Trophoblast cell (in vitro differentiated cells and primary cell): ENCODE data around the gene HMGN1.
"Not testable (repeated sequence)": the region's sequence is repeated elsewhere in the genome, so short reads cannot be mapped to it uniquely, and the experiment has no call there.

ENCODE experiments used
- DNase-seq, 2 donors: peaks; one replicate each; pipeline ENCODE4 v3.0.0-alpha.2; 2016
- H2AFZ ChIP-seq: 2 replicates; pipeline ENCODE4 v1.6.1; 2013; ENCODE audit warnings: low read length, moderate library complexity, mild to moderate bottlenecking; ENCODE audit not compliant: insufficient read depth, poor library complexity
- H2AK5ac ChIP-seq: 2 replicates; pipeline ENCODE4 v1.6.1; 2013; ENCODE audit warnings: mild to moderate bottlenecking, low read length
- H2BK120ac ChIP-seq: 2 replicates; pipeline ENCODE4 v1.6.1; 2013; ENCODE audit warnings: low read length, mild to moderate bottlenecking, moderate library complexity; ENCODE audit not compliant: insufficient read depth, poor library complexity
- H2BK12ac ChIP-seq: 2 replicates; pipeline ENCODE4 v1.6.1; 2013; ENCODE audit warnings: mild to moderate bottlenecking, low read length, moderate library complexity
- H2BK5ac ChIP-seq: 2 replicates; pipeline ENCODE4 v1.6.1; 2013; ENCODE audit warnings: low read length, low read depth, moderate library complexity, mild to moderate bottlenecking; ENCODE audit not compliant: poor library complexity
- H3K14ac ChIP-seq: 2 replicates; pipeline ENCODE4 v1.6.1; 2013; ENCODE audit warnings: mild to moderate bottlenecking, low read length
- H3K18ac ChIP-seq: 2 replicates; pipeline ENCODE4 v1.6.1; 2013; ENCODE audit warnings: mild to moderate bottlenecking, low read length
- H3K23ac ChIP-seq: 2 replicates; pipeline ENCODE4 v1.6.1; 2013; ENCODE audit warnings: low read length
- H3K27ac ChIP-seq: 2 replicates; pipeline ENCODE4 v1.5.1; 2013; ENCODE audit warnings: low read depth, mild to moderate bottlenecking, inconsistent platforms, low read length, moderate library complexity
- H3K27me3 ChIP-seq: 2 replicates; pipeline ENCODE4 v1.6.1; 2013; ENCODE audit warnings: inconsistent platforms, mild to moderate bottlenecking, low read length, moderate library complexity; ENCODE audit not compliant: insufficient read depth
- H3K36me3 ChIP-seq, 2 experiments: 1 replicate in 1 of 2; 2 replicates in 1 of 2; pipeline ENCODE4 v1.6.1; 2013; ENCODE audit warnings: low read length in 2 of 2, mild to moderate bottlenecking in 2 of 2, moderate library complexity in 1 of 2; ENCODE audit not compliant: insufficient read depth in 2 of 2, control insufficient read depth in 1 of 2
- H3K4ac ChIP-seq: 2 replicates; pipeline ENCODE4 v1.6.1; 2013; ENCODE audit warnings: low read depth, mild to moderate bottlenecking, low read length, moderate library complexity
- H3K4me1 ChIP-seq, 2 experiments: 1 replicate in 1 of 2; 2 replicates in 1 of 2; pipeline ENCODE4 v1.6.1; 2013; ENCODE audit warnings: low read length in 2 of 2, mild to moderate bottlenecking in 2 of 2, moderate library complexity in 1 of 2; ENCODE audit not compliant: insufficient read depth in 2 of 2, control insufficient read depth in 1 of 2
- H3K4me2 ChIP-seq: 2 replicates; pipeline ENCODE4 v1.6.1; 2013; ENCODE audit warnings: inconsistent platforms, mild to moderate bottlenecking, low read length, moderate library complexity
- H3K4me3 ChIP-seq: 2 replicates; pipeline ENCODE4 v1.5.1; 2013; ENCODE audit warnings: mild to moderate bottlenecking, low read depth, low read length, inconsistent platforms
- H3K79me1 ChIP-seq: one replicate; pipeline ENCODE4 v1.6.1; 2013; ENCODE audit warnings: low read length
- H3K79me2 ChIP-seq: 2 replicates; pipeline ENCODE4 v1.6.1; 2013; ENCODE audit warnings: low read length, mild to moderate bottlenecking; ENCODE audit not compliant: control insufficient read depth, insufficient read depth, poor library complexity
- H3K9ac ChIP-seq: 2 replicates; pipeline ENCODE4 v1.6.1; 2013; ENCODE audit warnings: mild to moderate bottlenecking, low read length
- H3K9me3 ChIP-seq: 2 replicates; pipeline ENCODE4 v1.6.1; 2013; ENCODE audit warnings: low read depth, mild to moderate bottlenecking, control low read depth, inconsistent platforms, low read length; ENCODE audit not compliant: insufficient read depth
- H4K12ac ChIP-seq: 2 replicates; pipeline ENCODE4 v1.6.1; 2013; ENCODE audit warnings: low read depth, mild to moderate bottlenecking, low read length, moderate library complexity
- H4K8ac ChIP-seq: 2 replicates; pipeline ENCODE4 v1.6.1; 2013; ENCODE audit warnings: low read depth, mild to moderate bottlenecking, low read length, moderate library complexity
- H4K91ac ChIP-seq: one replicate; pipeline ENCODE4 v1.6.1; 2013; ENCODE audit warnings: low read depth, mild to moderate bottlenecking, low read length, moderate library complexity
- WGBS: extraction: QIAGEN DNeasy Blood & Tissue Kit; methylation state at CpG from one replicate; pipeline ENCODE4 v1.1.7; 2013; ENCODE audit warnings: missing lambda C conversion rate; ENCODE audit not compliant: insufficient read length, insufficient coverage; ENCODE audit errors: extremely low coverage; 5-methylcytosine and 5-hydroxymethylcytosine counted together

HMGN1 gene

GRCh38 chr21:39386194-39386593 is 37.3 kb upstream of the HMGN1 start:
- Histone ChIP-seq H2BK120ac (no peak overlapping the region), H4K8ac (no peak overlapping the region), H3K23ac (no peak overlapping the region), H3K14ac (no peak overlapping the region), H3K9me3 (no peaks in the 10 kb centered on the region), H3K27me3 (no peaks in the 10 kb centered on the region), H3K18ac (no peak overlapping the region), H3K27ac (no peak overlapping the region), H4K91ac (no peak overlapping the region), H2AK5ac (no peak overlapping the region), H3K79me2 (no peaks in the 10 kb centered on the region), H3K4me2 (no peak overlapping the region), H4K12ac (no peak overlapping the region), H3K36me3 (no peaks in the 10 kb centered on the region), H2BK12ac (no peak overlapping the region), H3K4ac (no peak overlapping the region), H3K4me1 (peaks cover 0 to 7% of the 10 kb centered on the region in 2 experiments), H2BK5ac (no peak overlapping the region), H2AFZ (no peak overlapping the region), H3K4me3 (no peak overlapping the region), H3K9ac (no peak overlapping the region), H3K79me1 (no peaks in the 10 kb centered on the region)
- no peak for DNase-seq
- no CpG with 5 or more reads among the region's 13 CpGs for WGBS

- no peak overlapping the region for H3K4me3 ChIP-seq
- peak; percentile 70 to 80 for DNase-seq
- H3K36me3 ChIP-seq: no peaks in the 10 kb centered on the region
- no peak overlapping the region for H2BK5ac ChIP-seq
- no peak overlapping the region for H3K4me2 ChIP-seq
- no peak overlapping the region for H2AK5ac ChIP-seq
- no CpG with 5 or more reads among the region's 50 CpGs for WGBS
- H3K18ac ChIP-seq: no peak overlapping the region
- H2BK120ac ChIP-seq: no peak overlapping the region
- no peak overlapping the region for H2AFZ ChIP-seq
- H3K23ac ChIP-seq: no peak overlapping the region
- H2BK12ac ChIP-seq: no peak overlapping the region
- H3K27me3 ChIP-seq: no peaks in the 10 kb centered on the region
- no peak overlapping the region for H3K27ac ChIP-seq
- no peak overlapping the region for H4K12ac ChIP-seq
- no peak overlapping the region for H4K91ac ChIP-seq
- no peak overlapping the region for H3K4ac ChIP-seq
- no peak overlapping the region for H3K9ac ChIP-seq
- no peaks in the 10 kb centered on the region for H3K79me2 ChIP-seq
- peaks cover 3 to 11% of the 10 kb centered on the region in 2 experiments for H3K4me1 ChIP-seq
- H3K14ac ChIP-seq: no peak overlapping the region
- H3K9me3 ChIP-seq: no peaks in the 10 kb centered on the region
- no peaks in the 10 kb centered on the region for H3K79me1 ChIP-seq
- H4K8ac ChIP-seq: no peak overlapping the region
These were observed 36.6 kb upstream of the HMGN1 start for GRCh38 chr21:39385299-39386145.

- no peak overlapping the region for H3K23ac ChIP-seq
- H3K4me2 ChIP-seq: no peak overlapping the region
- H3K27me3 ChIP-seq: no peaks in the 10 kb centered on the region
- no peak overlapping the region for H4K8ac ChIP-seq
- WGBS: no CpG with 5 or more reads among the region's 13 CpGs
- no peaks in the 10 kb centered on the region for H3K9me3 ChIP-seq
- no peak overlapping the region for H3K27ac ChIP-seq
- H3K9ac ChIP-seq: no peak overlapping the region
- H3K4ac ChIP-seq: no peak overlapping the region
- no peak overlapping the region for H2BK120ac ChIP-seq
- no peak overlapping the region for H2BK5ac ChIP-seq
- no peak overlapping the region for H3K4me3 ChIP-seq
- no peak overlapping the region for H4K91ac ChIP-seq
- peaks cover 3 to 11% of the 10 kb centered on the region in 2 experiments for H3K4me1 ChIP-seq
- no peak overlapping the region for H4K12ac ChIP-seq
- H3K79me1 ChIP-seq: no peaks in the 10 kb centered on the region
- peaks cover 1% of the 10 kb centered on the region for H3K79me2 ChIP-seq
- no peak overlapping the region for H2AFZ ChIP-seq
- H2BK12ac ChIP-seq: no peak overlapping the region
- no peak for DNase-seq
- no peak overlapping the region for H3K18ac ChIP-seq
- no peak overlapping the region for H3K14ac ChIP-seq
- H3K36me3 ChIP-seq: no peaks in the 10 kb centered on the region
- no peak overlapping the region for H2AK5ac ChIP-seq
These were observed 35.9 kb upstream of the HMGN1 start for GRCh38 chr21:39384674-39385298.

- DNase-seq, H3K36me3 ChIP-seq, H3K9ac ChIP-seq, H3K14ac ChIP-seq, H3K27ac ChIP-seq, H3K4me1 ChIP-seq, H3K9me3 ChIP-seq, H3K4me3 ChIP-seq, H2AFZ ChIP-seq, H3K23ac ChIP-seq, H2AK5ac ChIP-seq, H2BK12ac ChIP-seq, H3K27me3 ChIP-seq, H4K91ac ChIP-seq, H4K8ac ChIP-seq, H3K18ac ChIP-seq, H2BK5ac ChIP-seq, H3K79me1 ChIP-seq, H3K4me2 ChIP-seq, H3K4ac ChIP-seq, H3K79me2 ChIP-seq, H2BK120ac ChIP-seq, H4K12ac ChIP-seq: not testable (repeated sequence)
- no CpG with 5 or more reads among the region's 7 CpGs for WGBS
These were observed 33.2 kb upstream of the HMGN1 start for GRCh38 chr21:39382096-39382495.
